GM12801 (cell line): ENCODE measurements around the gene SH2D1B.

Experiments used
- TF ChIP-seq, protein P1 (sequence below): IDR thresholded peaks from one replicate; pipeline ENCODE4 v1.5.1; 2011; ENCODE audit warnings: control low read depth; ENCODE audit not compliant: insufficient read length; ENCODE audit errors: extremely low read depth

The SH2D1B gene

DNA sequence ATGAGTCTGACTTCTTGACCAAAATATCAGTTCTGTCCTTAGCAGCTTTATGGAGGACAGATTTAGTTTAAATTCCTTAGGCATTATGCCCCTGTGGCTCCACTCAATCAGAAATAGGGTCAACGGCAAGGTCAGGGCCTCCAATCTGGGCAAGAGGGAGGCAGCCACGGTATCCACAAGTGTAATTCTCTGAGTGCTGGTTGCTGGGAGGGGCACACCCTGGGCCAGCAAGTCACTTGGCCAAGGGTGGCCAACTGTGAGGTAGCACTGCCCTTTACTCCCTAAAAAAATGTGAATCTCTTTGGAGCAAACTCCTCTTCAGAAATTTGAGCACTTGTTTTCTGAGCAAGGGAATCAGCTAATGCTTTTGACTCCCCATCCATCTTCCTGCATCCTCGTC, 48.1 kb downstream of the SH2D1B start:
- TF ChIP-seq, protein P1, sequence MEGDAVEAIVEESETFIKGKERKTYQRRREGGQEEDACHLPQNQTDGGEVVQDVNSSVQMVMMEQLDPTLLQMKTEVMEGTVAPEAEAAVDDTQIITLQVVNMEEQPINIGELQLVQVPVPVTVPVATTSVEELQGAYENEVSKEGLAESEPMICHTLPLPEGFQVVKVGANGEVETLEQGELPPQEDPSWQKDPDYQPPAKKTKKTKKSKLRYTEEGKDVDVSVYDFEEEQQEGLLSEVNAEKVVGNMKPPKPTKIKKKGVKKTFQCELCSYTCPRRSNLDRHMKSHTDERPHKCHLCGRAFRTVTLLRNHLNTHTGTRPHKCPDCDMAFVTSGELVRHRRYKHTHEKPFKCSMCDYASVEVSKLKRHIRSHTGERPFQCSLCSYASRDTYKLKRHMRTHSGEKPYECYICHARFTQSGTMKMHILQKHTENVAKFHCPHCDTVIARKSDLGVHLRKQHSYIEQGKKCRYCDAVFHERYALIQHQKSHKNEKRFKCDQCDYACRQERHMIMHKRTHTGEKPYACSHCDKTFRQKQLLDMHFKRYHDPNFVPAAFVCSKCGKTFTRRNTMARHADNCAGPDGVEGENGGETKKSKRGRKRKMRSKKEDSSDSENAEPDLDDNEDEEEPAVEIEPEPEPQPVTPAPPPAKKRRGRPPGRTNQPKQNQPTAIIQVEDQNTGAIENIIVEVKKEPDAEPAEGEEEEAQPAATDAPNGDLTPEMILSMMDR, result no peak

DNA sequence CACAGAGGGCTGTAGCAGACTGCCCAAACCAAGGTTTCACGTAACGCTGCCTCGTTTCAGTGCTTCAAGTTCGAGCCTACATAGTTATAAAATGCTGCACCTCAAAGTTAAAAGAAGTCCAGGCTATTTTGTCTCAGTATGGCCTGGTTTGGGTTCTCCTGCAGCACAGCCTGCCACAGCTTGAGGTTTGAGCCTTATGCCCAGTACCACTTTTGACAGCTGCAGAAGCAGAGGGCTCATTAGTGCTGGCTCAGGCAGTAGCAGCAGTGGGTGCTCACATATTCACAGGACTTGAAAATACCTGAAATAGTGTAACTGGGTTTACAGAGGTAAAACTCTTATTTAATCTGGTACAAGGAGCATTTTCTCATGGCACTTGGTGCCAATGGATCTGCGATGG, 50.6 kb downstream of the SH2D1B start:
- TF ChIP-seq, protein P1, result no peak

DNA sequence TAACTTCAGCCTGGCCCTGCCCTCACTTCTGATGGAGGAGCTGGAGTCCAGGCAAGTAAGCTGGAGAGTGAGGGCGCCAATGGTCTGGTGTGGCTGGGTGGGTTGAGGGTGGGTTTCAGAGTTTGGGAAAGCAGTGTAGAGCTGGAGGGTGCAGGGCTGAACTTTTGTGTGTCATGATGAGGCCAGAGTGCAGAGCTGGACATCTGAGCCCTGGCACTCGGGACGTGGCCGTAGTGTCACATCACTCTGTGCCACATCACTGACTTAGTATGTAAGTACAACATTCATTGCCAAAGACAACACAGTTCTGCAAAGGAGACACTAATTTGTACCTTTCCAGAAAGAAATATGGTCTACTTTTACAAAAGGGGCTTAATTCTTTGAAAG, 51.1 kb downstream of the SH2D1B start:
- TF ChIP-seq, protein P1, result no peak

DNA sequence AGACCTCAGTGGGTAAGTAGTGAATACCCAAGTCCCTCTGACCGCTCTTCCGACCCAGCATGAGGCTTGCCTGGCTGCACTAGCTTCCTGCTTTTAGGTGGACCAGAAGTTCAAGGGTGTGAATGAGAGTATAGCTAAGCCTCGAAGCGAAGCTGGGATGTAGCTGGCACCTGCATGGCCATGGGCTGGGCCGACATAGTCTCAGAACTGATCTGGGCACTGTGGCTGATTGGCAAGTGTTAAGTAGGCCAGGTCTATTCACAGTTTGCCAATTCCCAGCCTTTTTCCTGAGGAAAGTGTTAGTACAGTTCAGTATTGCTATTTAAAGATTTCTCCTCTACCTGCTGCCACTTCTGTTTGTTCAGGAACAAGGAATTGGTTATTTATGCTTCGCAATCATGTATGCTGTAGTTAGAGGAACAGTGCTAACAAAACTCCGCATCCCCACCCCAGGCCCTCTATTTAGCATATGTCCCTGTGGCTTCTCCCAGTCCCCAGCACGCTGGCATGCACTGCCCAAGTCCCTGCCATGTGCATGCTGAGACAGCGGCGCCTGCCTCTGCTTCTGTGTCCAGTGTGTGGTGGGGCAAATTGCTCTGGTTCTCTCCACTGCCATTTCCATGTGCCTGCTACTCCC, 51.6 kb downstream of the SH2D1B start:
- TF ChIP-seq, protein P1, result no peak

DNA sequence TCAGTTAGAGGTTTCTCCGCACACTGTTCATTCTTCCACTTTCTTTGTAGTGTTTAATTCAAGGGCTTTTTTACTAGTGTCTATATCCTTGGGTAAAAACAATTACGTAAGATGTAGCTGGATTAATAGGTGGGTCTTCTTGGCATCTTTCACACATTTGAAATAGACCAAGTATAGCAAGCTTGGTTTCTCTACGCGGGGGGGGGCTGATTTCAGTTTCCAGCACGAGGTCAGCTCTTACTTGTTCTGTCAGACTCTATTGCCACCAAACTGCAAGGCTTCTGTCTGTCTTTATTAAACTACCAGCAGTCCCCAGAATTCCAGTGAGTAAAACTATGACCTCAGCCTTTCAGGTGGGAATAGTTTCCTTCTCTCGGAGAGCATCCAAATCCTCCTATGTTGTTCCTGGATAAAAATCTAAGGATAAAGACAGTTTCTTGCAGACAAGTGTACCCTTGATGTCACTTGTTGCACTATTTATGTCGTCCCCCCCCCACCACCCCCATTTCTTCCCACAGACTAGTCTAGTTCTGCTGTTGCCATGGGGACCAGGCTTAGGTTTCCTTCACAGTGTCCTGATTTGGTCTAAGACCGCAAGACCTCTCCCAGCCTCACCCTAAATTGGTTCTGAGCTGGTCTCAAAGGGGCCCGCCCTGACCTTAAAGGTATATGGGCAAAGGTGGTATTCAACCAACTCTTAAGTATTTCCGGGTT, 52.3 kb downstream of the SH2D1B start:
- TF ChIP-seq, protein P1, result no peak

DNA sequence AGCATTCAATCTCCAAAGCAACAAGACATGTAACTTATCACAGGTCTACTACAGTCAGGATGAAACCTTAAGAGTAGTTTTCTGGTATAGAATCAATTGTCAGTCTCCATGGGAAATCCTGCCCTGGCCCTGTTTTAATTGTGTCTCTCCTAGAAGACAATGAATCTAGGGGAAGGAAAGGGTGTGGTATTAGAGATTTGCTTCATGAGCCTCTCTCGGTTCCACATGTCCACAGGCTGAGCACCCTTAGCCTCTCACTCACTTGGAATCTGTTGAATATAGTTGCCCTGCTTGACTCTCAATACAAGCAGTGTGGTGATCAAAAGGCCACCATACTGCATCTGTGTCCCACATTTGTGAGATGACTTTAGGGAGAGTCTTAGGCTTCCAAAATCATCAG, 53.0 kb downstream of the SH2D1B start:
- TF ChIP-seq, protein P1, result no peak

DNA sequence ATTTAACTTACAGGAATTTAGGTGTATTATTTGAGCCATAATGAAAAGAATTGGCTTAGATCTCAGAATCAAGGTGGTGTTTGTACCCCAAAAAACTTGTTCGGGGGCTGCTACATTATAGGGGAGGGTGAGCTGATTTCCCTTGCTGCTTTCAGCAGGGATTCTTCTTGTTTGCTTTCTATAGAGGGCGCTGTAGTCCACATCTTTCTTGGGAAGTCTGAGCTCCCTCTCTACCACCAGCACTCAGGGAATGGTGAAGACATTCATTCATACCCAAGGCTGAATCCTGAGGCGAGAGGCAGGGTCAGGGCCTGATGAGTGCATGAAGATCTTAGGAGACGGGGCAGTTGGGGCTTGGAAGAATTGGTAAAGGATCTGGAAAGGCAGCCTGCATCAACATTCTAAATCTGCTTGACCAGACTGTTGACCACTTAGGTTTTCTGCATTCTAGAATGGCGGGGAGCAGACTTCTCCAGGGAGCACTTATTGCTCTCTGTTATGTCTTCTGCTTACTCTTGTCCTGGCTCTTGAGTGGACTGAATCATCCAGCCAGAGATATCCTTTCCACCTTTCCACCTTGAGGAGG, 54.2 kb downstream of the SH2D1B start:
- TF ChIP-seq, protein P1, result no peak
